K562 (cell line): ENCODE results near the gene KRI1. TPM values are rescaled to one million over a fixed set of nuclear protein-coding genes. Genes with fewer than 3 reads are reported as not detected.

ENCODE experiments used
- ATAC-seq: fragments of 200-7000 bp; cut with Tn5 transposase; 3 replicates; pipeline ENCODE4 v1.9.1; 2020; ENCODE audit warnings: moderate library complexity
- BruUV-seq: library from RNA; stranded (reverse); fragments of 400-500 nt; replicated peaks from 2 replicates; lab custom pipeline; 2021; lab: Mats Ljungman, UMichigan
- CTCF ChIA-PET: fragments of 300-600 bp; formaldehyde crosslinking; extraction: SDS; loops from one replicate; lab custom pipeline; 2021; ENCODE audit warnings: low intra/inter-chr PET ratio; lab: Yijun Ruan, JAX
- POLR2A ChIA-PET: fragments of 300-600, 350-650 bp; sonication (Branson Sonifier 250); formaldehyde crosslinking; extraction: SDS; loops from one replicate; lab custom pipeline; 2021; ENCODE audit warnings: antibody characterized with exemption, inconsistent platforms; lab: Yijun Ruan, JAX
- DNase-seq, 4 experiments: peaks; one replicate each; pipeline versions ENCODE4 v3.0.0 to v3.0.0-alpha.2; 2011 to 2018; ENCODE audit warnings: low spot score in 3 of 4, mixed read lengths in 3 of 4; ENCODE audit errors: extremely low read depth in 1 of 4
- FAIRE-seq: peaks from 2 replicates; lab custom pipeline; 2011; peaks lifted over from hg19 to GRCh38; lab: Jason Lieb, UNC
- H2AFZ ChIP-seq: 2 replicates; pipeline ENCODE4 v1.6.0; 2011; ENCODE audit warnings: low read depth, low read length, control low read depth, inconsistent platforms
- H3K27ac ChIP-seq: fragments of 200-600 bp; 3 replicates; pipeline ENCODE4 v1.8.0; 2011; ENCODE audit warnings: low read depth, mild to moderate bottlenecking, control low read depth, inconsistent platforms, low read length, moderate library complexity, mixed read lengths; ENCODE audit errors: extremely low read depth
- H3K27me3 ChIP-seq, 2 experiments: fragments of 300-600 bp in 1 of 2; 2 replicates in 1 of 2; 3 replicates in 1 of 2; pipeline versions ENCODE4 v1.6.0 to v1.8.0; 2011; ENCODE audit warnings: inconsistent platforms in 2 of 2, low read length in 2 of 2, mild to moderate bottlenecking in 1 of 2, mixed read lengths in 1 of 2, moderate library complexity in 1 of 2; ENCODE audit not compliant: control insufficient read depth in 2 of 2, insufficient read depth in 2 of 2
- H3K36me3 ChIP-seq: fragments of 300-600 bp; 3 replicates; pipeline ENCODE4 v1.8.0; 2011; ENCODE audit warnings: mild to moderate bottlenecking, low read length, inconsistent platforms; ENCODE audit not compliant: control insufficient read depth, insufficient read depth
- H3K4me1 ChIP-seq, 2 experiments: fragments of 200-600 bp in 1 of 2; replicated peaks in 1 of 2; 2 replicates in 1 of 2; 3 replicates in 1 of 2; pipeline versions ENCODE4 v1.5.1 to v1.8.0; 2011; ENCODE audit warnings: inconsistent platforms in 2 of 2, low read length in 2 of 2, mild to moderate bottlenecking in 1 of 2, mixed read lengths in 1 of 2, moderate library complexity in 1 of 2; ENCODE audit not compliant: control insufficient read depth in 2 of 2, insufficient read depth in 2 of 2
- H3K4me2 ChIP-seq: 2 replicates; pipeline ENCODE4 v1.6.1; 2011; ENCODE audit warnings: low read length, control low read depth, inconsistent platforms, mixed read lengths; ENCODE audit not compliant: insufficient read depth
- H3K4me3 ChIP-seq: fragments of 200-600 bp; sonication (generic), shearing (Covaris generic); 2 replicates; pipeline ENCODE4 v1.5.1; 2016; ENCODE audit warnings: control low read depth, inconsistent platforms
- H3K79me2 ChIP-seq: fragments of 200-600 bp; 3 replicates; pipeline ENCODE4 v1.8.0; 2011; ENCODE audit warnings: low read length, inconsistent platforms; ENCODE audit not compliant: control insufficient read depth, insufficient read depth
- H3K9ac ChIP-seq, 2 experiments: 2 replicates each; pipeline versions ENCODE4 v1.6.0 to v1.6.1; 2011; ENCODE audit warnings: low read depth in 2 of 2, low read length in 2 of 2, control low read depth in 1 of 2, inconsistent platforms in 1 of 2, mild to moderate bottlenecking in 1 of 2, mixed read lengths in 1 of 2; ENCODE audit not compliant: insufficient read depth in 1 of 2
- H3K9me1 ChIP-seq: one replicate; pipeline ENCODE4 v1.6.0; 2011; ENCODE audit warnings: inconsistent platforms, mild to moderate bottlenecking, low read length, moderate library complexity; ENCODE audit not compliant: control insufficient read depth, insufficient read depth
- H3K9me3 ChIP-seq: replicated peaks from 2 replicates; pipeline ENCODE4 v1.5.1; 2011; ENCODE audit warnings: low read depth, low read length, inconsistent platforms; ENCODE audit not compliant: control insufficient read depth, insufficient read depth
- H4K20me1 ChIP-seq: replicated peaks from 2 replicates; pipeline ENCODE4 v1.6.1; 2011; ENCODE audit warnings: low read length, inconsistent platforms, mixed read lengths; ENCODE audit not compliant: control insufficient read depth, insufficient read depth
- KLF1 ChIP-seq: fragments of 450-650 bp; IDR thresholded peaks from 2 replicates; pipeline ENCODE4 v1.6.1; 2016; ENCODE audit warnings: missing genetic modification characterization, missing compliant biosample characterization
- MAFF ChIP-seq: IDR thresholded peaks from 2 replicates; pipeline ENCODE4 v1.6.1; 2012; ENCODE audit warnings: low read length, improper control_type of control experiment
- OTX1 ChIP-seq: fragments of 450-650 bp; formaldehyde crosslinking; IDR thresholded peaks from 2 replicates; pipeline ENCODE4 v1.4.0; 2022; ENCODE audit warnings: mild to moderate bottlenecking
- POLR2G ChIP-seq: fragments of 200-400 bp; formaldehyde crosslinking; IDR thresholded peaks from 2 replicates; pipeline ENCODE4 v1.6.1; 2017; ENCODE audit warnings: low read depth, mild to moderate bottlenecking, antibody characterized with exemption, low read length, moderate library complexity
- RFX5 ChIP-seq: IDR thresholded peaks from 2 replicates; pipeline ENCODE4 v1.6.1; 2011; ENCODE audit warnings: low read depth, mild to moderate bottlenecking, improper control_type of control experiment, low read length
- SP1 ChIP-seq: sonication (generic); formaldehyde crosslinking; IDR thresholded peaks from 2 replicates; pipeline ENCODE4 v1.8.1; 2022; ENCODE audit warnings: mild to moderate bottlenecking, missing genetic modification reagents
- SPI1 ChIP-seq: IDR thresholded peaks from 2 replicates; pipeline ENCODE4 v1.6.1; 2011; ENCODE audit warnings: low read depth, low read length, control low read depth, borderline replicate concordance
- ZNF384 ChIP-seq: IDR thresholded peaks from 2 replicates; pipeline ENCODE4 v1.6.1; 2012; ENCODE audit warnings: low read depth, low read length, improper control_type of control experiment
- WGBS: fragments of 100-300 bp; shearing (Covaris generic); methylation state at CpG from one replicate; pipeline ENCODE4 v1.1.6; 2016; ENCODE audit warnings: low coverage, mixed read lengths; ENCODE audit not compliant: insufficient coverage; ENCODE audit errors: missing lambda C conversion rate; 5-methylcytosine and 5-hydroxymethylcytosine counted together
- in situ Hi-C: fragments of 300-500 bp; cut with MboI; formaldehyde crosslinking; loops from 4 replicates; pipeline ENCODE4 v1.15.0; 2018; ENCODE audit warnings: inconsistent platforms, mixed read lengths
- intact Hi-C: fragments of 100-400 bp; cut with micrococcal nuclease; formaldehyde crosslinking; loops from 2 replicates; pipeline ENCODE4 v1.14.2; 2022
- polyA plus RNA-seq, 8 experiments: library from polyadenylated mRNA; depleted of rRNA in 4 of 8; stranded (reverse) in 5 of 8; unstranded in 3 of 8; fragments of >200 nt; fragmentation: Nextera tagmentation in 2 of 8; fragmentation: Illumina TruSeq in 1 of 8; extraction: Ambion mirVana in 2 of 8; extraction: Trizol in 1 of 8; gene quantifications; 2 replicates each; pipeline versions ENCODE4 v1.2.1 to v1.2.3, GENCODE V29; 2011 to 2014; ENCODE audit warnings: inconsistent platforms in 1 of 8, missing spikeins in 1 of 8
- total RNA-seq, 7 experiments: library from RNA; depleted of rRNA in 6 of 7; stranded (reverse); fragments of >200 nt in 6 of 7; fragmentation: Illumina TruSeq in 2 of 7; extraction: Trizol in 2 of 7; gene quantifications; 2 replicates each; pipeline versions ENCODE4 v1.2.1 to v1.2.3, GENCODE V29; 2011 to 2021; ENCODE audit warnings: low replicate concordance in 1 of 7
- TF ChIP-seq, protein P1 (sequence below): IDR thresholded peaks from 2 replicates; pipeline ENCODE4 v1.6.1; 2011; ENCODE audit not compliant: insufficient read length; ENCODE audit errors: extremely low read depth

The KRI1 gene
- total and polyA plus RNA-seq, 9 of the 15 experiments (the other 6 are each of a cell fraction or from before 2014, with no cell fraction given) = 1.1 to 50.7 (median 24.7) TPM

DNA sequence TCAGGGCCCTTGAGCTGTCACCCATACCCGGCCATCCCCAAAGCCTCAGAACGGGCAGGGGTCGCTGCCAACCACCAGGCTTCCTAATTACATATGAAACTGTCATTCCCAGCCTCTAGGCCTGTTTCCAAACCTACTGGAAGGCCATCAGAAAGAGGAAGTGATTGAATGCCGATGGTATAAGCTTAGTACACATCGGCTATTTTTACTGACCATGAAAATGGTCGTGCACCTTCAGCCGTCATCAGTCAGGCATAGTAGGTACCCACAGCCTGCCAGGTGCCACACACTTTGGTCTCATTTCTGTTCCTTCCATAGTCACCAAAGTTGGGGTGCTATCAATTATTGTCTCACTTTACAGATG, 10.2 kb downstream of the KRI1 start:
- Histone ChIP-seq H3K9ac (no peak overlapping the region), H3K4me3 (no peak overlapping the region), H3K36me3 (peaks cover 94% of the 10 kb centered on the region), H3K9me1 (peaks cover 3% of the 10 kb centered on the region), H3K27ac (no peak overlapping the region), H3K79me2 (no peaks in the 10 kb centered on the region; the same call in 2 of the 3 replicates), H4K20me1 (peaks cover 11% of the 10 kb centered on the region), H2AFZ (no peak overlapping the region)
- in situ Hi-C loops = no loop called here
- TF ChIP-seq MAFF = no peak; the same call in 1 of the 2 replicates
- TF ChIP-seq KLF1 (tag) = no peak
- no peak for TF ChIP-seq ZNF384
- no peak for TF ChIP-seq RFX5
- TF ChIP-seq POLR2G = no peak
- TF ChIP-seq SP1 (CRISPR knock-in tag) = 0 out of 2 replicates have a peak, but pooled peaks have one; percentile 34
- TF ChIP-seq OTX1 (CRISPR knock-in tag) = no peak
- peak; percentile 90 for TF ChIP-seq SPI1
- TF ChIP-seq, protein P1, sequence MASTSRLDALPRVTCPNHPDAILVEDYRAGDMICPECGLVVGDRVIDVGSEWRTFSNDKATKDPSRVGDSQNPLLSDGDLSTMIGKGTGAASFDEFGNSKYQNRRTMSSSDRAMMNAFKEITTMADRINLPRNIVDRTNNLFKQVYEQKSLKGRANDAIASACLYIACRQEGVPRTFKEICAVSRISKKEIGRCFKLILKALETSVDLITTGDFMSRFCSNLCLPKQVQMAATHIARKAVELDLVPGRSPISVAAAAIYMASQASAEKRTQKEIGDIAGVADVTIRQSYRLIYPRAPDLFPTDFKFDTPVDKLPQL = no peak
- TF ChIP-seq, all 486 proteins: peak for 2
- DNase-seq (no peak), ATAC-seq (no peak), FAIRE-seq (no peak)
- Histone ChIP-seq H3K4me2 (no peak overlapping the region), H3K27me3 (no peaks in the 10 kb centered on the region), H3K4me1 (peaks cover 0 to 26% of the 10 kb centered on the region in 2 experiments; a peak in 2 of 5 replicates), H3K9me3 (peaks cover 3% of the 10 kb centered on the region)
- 91% methylated on average over 7 of the region's 7 CpGs for WGBS
- intact Hi-C loops = no loop called here
- POLR2A ChIA-PET = interaction anchor here (0.7 to 2.8 kb wide), 8 partner anchors 8 to 55 kb away, joined by 3 to 14 read pairs (median 6); partner anchors contain the start of gene KRI1
- BruUV-seq = no TSS peak
- CTCF ChIA-PET = interaction anchor here (0.6 kb wide), 1 partner anchor 17 kb away, joined by 3 read pairs; no protein-coding TSS in a partner anchor
